ENCODE data around the gene MS4A6A.

DNA sequence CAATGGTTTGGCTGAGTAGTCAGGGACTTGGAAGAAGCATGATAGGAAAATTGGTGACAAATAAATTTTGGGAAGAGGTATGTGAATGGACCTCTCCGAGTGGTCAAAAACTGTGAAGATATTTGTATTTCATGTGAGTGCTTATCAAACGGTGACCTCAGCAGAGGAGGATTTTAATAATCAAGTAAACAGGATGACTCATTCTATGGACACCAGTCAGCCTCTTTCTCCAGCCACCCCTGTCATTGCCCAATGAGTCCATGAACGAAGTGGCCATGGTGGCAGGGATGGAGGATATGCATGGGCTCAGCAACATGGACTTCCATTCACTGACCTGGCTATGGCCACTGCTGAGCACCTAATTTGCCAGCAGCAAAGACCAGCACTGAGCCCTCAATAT lies 38.8 kb upstream of the MS4A6A start:
- TF ChIP-seq BHLHE40 (IDR thresholded peaks at IDR 0.05; ENCODE audit: borderline replicate concordance) (no peak), SUZ12 (IDR thresholded peaks at IDR 0.05) (no peak), SP1 (IDR thresholded peaks at IDR 0.05) (no peak), L3MBTL2 (conservative IDR thresholded peaks at IDR 0.05) (no peak), ARNT (IDR thresholded peaks at IDR 0.05) (no peak), FOXA1 (IDR thresholded peaks at IDR 0.05) (no peak), CTBP1 (IDR thresholded peaks at IDR 0.05; ENCODE audit: borderline replicate concordance) (no peak), LEF1 (IDR thresholded peaks at IDR 0.05; ENCODE audit: borderline replicate concordance) (no peak), FOXM1 (IDR thresholded peaks at IDR 0.05; ENCODE audit: borderline replicate concordance) (no peak)

All from HEK293T (cell line).